ENCODE measurements around the gene WNT5A.
"Not testable (repeated sequence)": the region's sequence is repeated elsewhere in the genome, so short reads cannot be mapped to it uniquely, and the experiment has no call there.

Gene WNT5A

DNA sequence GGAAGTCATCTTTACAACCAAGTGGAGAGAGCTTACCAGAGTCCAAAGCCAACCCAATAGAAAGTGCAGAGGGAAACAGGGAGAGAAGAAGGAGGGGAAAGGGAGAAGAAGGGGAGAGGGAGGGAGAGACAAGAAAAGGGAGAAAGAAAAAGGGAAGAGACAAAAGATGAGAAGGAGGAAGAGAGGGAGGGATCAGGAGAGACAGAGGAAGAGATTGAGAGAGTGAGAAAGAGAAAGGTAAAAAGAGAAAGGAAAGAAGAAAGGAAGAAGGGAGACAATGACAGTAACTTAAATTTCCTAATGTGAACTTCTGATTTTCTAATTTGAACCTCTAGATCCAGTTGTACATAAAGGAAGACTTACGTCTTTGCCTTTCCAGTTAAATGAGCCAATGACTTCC is 20.7 kb upstream of the WNT5A start:
- no peak for DNase-seq (ENCODE audit: insufficient read length, low spot score)
- FAIRE-seq, result no peak

DNA sequence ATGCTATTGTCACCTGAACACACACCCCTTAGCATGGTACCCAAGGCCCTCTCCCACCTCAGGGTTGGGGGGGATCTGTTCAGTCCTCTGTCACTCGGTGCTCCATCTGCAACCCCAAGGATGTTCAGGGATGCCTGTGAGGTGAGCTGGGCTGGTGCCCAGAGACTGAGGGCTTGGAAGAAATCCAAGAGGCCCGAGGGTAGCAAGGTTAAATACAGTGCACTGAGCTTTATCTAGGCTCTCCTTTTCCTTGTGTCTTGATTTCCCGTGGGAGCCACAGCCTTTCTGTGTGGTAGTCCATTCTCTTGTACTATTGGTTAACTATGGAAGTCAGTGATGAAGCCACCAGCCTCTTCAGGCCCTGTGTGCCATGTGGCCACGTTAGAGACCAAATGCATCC is 18.7 kb upstream of the WNT5A start:
- no peak for FAIRE-seq

DNA sequence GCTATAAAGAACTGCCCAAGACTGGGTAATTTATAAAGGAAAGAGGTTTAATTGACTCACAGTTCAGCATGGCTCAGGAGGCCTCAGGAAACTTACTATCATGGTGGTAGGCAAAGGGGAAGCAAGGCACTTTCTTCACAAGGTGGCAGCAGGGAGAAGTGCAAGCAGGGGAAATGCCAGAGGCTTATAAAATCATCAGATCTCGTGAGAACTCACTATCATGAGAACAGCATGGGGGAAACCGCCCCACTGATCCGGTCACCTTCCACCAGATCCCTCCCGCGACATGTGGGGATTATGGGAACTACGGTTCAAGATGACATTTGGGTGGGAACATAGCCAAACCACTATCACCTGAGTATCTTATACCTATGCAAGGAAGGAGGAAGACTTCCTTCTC is 18.0 kb upstream of the WNT5A start:
- FAIRE-seq; DNase-seq (ENCODE audit: insufficient read length, low spot score): not testable (repeated sequence)

More for the DNA sequence above, 18.7 kb upstream of the WNT5A start:
- DNase-seq (ENCODE audit: insufficient read length, low spot score), result no peak

DNA sequence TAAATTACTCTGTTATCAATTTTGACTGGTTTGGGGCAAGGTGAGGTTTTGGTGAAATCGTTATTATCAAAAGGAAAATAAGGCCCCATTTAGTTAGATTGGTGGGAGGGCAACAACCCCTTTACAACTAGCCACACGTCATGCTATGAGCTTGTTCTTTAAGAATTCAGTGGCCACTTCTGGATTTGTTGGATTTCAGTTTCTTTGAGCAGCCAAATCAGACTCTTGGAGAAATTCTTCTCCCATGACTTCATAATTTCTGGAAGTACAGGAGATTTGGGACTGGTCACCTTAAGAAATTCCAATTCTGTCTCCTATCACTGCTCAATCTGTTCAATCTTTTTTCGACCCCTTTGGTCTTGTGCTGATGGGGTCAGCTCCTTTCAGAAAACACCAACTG is 14.8 kb upstream of the WNT5A start:
- DNase-seq (ENCODE audit: insufficient read length, low spot score) (no peak), FAIRE-seq (no peak)

DNA sequence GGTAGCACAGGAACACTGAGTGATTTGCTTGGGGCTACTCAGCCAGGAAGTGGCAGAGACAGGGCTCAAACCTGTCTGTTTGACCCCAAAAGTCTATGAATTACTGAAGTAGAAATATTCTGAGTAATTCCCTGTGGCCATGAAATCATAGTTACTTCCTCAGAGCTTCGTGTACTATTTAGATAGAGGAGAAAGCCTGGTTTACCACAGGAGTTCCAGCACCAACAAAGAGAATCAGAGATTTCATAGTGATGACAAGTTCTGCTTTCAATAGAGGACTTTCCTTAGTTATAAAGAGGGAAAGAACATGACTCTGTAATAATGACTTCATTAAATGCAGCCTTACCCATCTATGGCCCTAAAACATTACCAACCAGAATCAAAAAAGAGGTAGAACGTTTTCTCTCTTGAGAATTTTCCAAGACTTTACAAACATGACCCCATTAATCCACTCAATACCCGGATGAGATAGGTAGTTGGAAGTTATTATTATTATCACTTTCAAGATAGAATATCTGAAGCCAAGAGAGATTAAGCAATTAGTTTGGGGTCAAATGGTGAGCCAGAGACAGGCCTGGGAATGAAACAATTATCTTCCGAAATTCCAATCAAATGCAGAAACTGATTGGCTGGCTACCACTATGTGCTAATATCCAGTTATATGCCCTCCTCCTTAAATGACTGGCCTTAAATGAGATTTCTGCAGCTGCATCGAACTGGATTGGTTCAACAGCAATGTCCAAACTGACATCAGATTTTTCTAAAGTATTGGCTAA is 13.6 kb upstream of the WNT5A start:
- DNase-seq (ENCODE audit: insufficient read length, low spot score) (no peak), FAIRE-seq (no peak)

DNA sequence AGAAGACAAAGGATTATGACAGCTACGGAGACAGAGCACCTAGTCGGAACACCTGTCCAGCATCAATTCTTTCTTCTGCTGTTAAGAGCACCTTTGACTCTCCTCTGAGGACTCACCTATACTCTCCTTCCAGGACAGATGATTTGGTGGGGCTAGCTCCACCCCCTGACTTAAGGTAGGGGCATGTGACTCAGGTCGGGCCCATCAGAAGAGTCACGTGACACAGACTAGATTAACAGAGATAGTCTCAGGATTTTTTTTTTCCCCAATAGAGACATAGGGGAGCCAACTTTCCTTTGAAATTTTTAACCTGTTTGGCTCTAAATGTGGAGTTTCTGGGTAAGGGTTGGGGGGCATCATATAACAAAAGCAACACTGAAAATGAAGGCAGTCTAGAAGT is 11.4 kb upstream of the WNT5A start:
- FAIRE-seq, result no peak
- DNase-seq (ENCODE audit: insufficient read length, low spot score), result no peak

DNA sequence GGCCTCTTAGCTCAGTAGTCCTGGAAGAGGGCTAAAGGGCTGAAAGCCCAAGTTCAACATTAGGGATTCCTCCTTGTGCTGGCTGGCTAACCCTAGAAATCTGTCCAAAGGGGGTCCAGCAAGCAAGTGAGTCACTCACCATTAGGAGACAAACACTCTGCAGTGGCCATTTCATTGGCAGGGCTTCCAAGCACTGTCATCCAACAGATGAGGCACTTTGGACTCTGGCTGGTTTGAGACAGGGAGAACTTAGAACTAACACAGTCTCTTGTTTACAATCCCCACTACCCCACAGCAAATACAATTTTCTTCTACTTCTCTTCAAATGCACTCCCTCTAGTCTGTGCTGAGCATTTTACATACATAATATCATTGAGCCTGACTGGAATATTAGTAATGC is 10.1 kb upstream of the WNT5A start:
- FAIRE-seq (no peak), DNase-seq (ENCODE audit: insufficient read length, low spot score) (no peak)

DNA sequence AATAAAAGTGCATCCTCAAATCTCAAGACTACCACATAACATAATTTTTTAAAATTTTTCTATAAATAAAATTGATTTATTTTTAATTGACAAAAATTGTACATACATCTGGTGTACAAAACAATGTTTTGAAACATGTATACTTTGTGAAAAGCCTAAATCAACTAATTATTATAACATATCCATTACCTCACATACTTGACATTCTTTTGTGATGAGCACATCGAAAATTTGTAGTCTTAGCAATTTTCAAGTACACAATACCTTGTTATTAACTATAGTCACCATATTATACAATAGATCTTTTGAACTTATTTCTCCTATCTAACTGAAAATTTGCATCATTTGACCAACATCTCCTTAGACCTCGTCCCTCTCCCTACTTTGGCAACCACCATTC is 7.9 kb upstream of the WNT5A start:
- DNase-seq (ENCODE audit: insufficient read length, low spot score) (no peak), FAIRE-seq (no peak)

DNA sequence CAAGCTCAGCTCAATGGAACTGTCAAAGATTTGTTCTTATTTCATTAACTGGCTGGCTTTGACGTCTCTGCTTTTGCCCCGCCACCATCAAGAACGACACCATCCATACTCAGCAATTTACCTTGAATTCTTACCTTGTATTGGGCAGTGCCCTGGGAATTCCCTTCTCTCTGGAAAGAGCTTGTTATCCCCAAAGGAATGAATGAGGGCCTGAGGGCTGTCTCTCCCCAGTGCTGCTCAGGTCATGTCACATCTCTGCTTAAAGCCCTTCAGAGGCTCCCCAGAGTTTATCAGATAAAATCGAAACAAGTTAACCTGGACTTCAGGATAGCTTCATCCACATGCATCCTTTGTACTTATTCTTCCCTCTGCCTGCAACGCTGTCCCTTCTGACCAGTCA is 5.9 kb upstream of the WNT5A start:
- FAIRE-seq (no peak), DNase-seq (ENCODE audit: insufficient read length, low spot score) (no peak)

DNA sequence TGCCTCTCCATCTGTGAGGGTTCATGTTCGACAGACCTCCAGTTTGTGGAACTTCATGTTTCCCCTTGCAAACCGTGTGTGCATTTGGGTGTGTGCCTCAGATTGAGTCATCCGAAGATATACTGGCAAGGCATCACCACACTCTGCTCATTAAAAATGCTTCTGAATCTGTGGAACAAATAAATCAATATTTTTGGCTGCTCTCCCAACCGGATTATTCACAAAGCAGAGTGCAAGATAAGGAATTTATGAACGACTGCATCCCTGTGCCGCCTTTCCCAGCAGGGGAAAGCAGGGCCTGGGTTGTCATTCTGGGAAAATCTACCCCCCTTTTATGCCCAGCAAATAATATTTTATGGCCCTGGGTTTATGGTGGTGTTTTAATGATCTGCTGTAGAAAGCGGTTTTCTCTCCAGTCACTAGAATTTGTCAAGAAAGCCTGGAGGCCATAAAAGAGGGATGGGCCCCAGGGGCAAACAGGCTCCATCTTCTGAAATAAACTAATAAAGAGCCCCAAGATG is 4.2 kb upstream of the WNT5A start:
- DNase-seq (ENCODE audit: insufficient read length, low spot score) (no peak), FAIRE-seq (peak; percentile 26)

DNA sequence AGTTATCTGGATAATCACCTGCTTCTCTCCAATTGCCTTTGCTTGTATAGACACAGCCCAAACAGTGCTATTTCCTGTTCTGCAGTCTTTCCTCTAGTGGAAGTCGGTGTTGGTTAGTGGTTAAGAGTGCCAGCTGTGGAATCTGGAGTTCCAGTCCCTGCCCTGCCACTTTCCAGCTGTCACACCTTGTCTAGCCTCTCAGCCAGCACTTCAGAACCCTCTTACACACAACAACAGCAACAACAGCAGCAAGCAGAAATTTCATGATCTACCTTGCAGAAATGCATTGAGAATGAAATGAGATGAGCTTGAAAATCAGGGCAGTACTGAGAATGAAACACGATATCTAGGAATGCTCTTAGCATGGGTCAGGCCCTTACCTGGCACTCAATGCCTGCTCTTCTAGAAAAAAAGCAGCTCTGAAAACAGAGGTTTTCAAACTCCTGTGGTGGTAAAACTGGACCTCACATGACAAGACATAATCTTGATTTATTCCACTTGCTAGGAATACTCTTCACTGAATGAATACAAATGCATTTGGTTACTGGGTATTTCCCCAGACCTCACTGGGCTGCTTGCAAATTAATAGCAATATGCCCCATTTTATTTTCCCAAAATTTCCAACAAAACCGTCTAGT is 3.3 kb upstream of the WNT5A start:
- FAIRE-seq (no peak), DNase-seq (ENCODE audit: insufficient read length, low spot score) (no peak)

DNA sequence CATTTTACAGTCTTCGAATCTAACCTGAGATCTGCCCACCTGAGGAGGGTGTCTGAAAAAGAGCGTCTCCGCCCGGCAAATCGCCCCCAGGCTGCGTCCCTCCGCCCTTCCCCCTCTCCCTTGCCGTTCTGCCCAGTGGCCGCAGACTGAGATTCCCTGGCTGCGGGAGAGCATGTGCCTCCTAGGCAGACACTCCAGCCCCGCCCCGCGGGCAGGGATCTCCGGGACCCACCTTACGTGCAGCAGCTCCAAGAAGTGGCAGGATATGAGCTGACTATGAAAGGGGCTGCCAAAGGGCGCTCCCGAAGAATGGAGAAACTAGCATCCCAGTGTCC is 2.7 kb upstream of the WNT5A start:
- FAIRE-seq, result no peak
- DNase-seq (ENCODE audit: insufficient read length, low spot score), result no peak

DNA sequence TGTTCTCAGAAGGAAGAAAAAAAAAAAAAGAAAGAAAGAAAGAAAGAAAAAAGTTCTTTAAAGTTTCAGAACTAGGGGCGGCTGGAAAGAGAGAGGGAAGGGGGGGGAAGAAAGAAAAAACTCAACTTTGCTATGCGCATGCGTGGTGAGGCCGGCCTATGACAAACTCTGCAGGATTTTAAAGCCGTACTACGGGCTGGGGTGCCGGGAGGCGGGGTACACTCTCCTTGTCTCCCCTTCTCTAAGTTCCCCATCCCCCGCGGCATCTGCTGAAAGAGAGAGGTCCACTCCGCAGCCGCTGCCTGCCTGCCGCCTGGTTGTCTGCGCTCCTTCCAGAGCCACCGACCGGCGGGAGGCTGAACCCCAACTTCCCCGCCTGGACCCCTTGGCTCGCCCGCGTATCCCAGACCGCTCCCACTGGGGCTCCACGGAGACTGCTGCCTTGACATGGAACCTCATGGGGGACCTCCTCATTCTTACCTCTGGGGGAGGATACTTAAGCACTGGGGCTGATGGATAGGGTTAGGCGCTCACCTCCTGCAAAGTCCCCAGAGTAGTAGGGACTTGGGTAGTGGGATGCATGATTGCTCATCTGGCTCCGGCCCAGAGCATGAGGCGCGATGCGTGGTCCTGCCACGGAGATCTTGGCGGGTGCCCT is 1.4 kb upstream of the WNT5A start:
- no peak for FAIRE-seq

DNA sequence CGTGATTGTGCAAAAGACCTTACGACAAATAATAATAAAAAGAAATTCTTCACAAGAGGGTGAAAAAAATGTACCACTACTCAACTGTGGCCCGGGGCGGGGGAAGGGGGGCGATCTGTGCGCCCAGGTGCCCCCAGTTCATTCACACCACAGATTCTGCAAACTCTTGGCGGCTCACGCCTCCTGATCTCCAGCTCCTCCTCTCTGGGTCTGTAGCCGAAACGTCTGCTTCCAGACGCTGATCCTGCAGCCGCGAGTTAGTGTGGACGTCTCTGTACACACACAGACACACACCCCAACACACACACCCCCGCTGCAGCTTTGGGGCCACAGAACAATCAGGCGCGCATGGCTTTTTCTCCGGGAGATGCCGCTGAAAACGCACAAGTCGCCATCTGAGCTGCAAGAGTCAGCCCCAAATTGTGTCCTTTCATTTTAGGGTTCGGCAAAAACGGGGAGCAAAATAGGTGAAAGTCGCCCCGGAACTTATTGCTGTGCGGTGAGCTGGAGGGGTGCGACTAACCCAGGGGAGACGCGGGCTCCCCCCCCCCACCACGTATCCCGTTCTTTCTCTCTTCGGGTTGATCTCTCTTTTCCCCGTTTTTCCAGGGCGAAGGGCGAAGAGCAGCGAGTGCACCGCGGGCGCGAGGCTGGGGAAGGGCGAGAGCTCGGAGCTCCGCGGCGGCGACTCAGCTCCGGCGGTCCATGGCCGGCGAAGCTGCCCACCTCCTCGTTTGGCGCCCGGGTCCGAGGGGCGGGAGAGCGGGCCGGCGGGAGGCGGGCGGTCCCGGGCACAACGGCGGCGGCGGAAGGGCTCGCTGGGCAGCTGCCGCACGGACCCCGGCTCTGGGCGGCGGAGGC is 505 bp upstream of the WNT5A start:
- FAIRE-seq (peak; percentile 65), DNase-seq (ENCODE audit: insufficient read length, low spot score) (no peak)

More for the DNA sequence above, 1.4 kb upstream of the WNT5A start:
- peak; percentile 71 for DNase-seq (ENCODE audit: insufficient read length, low spot score)

DNA sequence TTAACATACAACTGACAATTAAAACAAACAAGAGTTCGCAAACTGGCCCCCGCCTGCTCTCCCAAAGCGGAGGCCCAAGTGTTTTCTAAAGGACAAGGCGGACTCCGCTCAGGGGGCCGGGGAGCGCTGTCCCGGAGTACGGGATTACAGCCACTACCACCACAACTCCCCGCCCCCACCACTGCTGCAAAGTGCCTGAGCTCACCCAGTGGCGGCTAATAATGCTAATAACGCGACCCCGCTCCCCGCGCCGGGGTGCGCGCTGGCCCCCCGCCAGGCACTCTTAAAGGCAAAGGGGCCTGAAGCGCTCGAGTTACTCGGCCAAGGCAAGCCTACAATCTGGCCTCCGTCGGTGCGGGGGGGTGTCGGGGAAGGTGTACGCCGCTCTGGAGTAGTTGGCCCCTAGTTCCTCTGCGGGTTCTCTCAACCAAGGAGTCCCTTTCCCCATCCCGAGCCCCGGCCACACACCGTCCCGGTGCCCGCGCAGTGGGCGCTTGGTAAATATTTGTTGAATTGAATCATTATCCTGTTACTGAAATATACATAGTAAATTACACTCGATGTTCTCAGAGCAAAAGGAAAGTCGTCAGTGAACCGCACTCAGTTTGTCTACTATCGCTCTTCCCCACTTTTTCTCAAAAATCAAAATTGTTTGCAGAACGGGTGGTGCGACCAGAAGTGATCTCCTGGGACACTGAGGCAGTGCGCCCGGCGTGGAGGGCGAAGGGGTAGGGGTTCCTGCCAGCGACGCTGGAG is 827 bp downstream of the WNT5A start:
- DNase-seq (ENCODE audit: insufficient read length, low spot score), result peak; percentile 54
- FAIRE-seq, result no peak

DNA sequence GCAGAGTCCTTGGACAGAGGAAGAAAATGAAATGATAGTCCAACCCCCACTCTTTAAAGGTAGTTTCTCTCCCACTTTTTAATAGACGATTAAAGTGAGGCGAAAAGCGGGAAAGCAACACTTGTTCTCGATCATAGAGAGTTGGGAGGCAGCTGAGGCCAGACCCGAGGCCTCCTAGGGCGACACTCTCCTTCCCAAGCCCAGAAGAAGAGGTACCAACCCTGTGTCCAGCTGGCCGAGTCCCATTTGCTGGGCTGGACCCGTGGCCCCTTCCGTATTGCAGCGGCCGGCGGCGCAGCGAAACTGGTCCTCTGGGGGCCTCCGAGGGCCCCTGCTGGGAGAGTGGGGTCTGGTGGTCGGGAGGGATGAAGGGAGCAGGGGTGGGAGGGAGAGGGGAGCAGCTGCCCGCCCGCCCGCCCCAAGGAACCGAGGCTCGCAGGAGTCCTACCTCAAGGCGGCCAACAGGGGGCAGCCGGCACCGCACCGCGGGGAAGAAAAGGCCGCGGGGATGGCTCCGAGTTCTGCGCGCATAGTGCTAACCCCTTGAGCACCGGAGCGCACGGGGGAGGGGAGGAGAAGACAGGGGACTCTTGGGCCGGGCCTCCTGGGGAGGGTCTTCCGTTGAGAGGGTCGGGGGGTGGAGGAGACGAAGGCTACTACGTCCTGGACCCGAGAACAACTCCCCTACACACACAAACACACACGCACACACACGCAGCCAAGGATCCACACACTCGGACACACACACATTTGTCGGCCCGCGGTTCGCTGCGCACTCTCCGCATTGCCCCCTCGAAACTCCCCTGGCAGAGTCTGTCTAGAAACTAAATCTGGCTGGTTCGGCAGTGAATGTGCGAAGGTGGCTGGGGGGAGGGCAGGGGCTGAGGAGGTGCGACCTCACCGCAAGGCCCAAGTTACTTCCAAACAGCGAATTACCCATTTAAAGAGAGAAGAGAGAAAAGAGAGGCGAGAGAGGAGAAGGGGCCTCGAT is 2.0 kb downstream of the WNT5A start:
- peak; percentile 83 for DNase-seq (ENCODE audit: insufficient read length, low spot score)
- no peak for FAIRE-seq

DNA sequence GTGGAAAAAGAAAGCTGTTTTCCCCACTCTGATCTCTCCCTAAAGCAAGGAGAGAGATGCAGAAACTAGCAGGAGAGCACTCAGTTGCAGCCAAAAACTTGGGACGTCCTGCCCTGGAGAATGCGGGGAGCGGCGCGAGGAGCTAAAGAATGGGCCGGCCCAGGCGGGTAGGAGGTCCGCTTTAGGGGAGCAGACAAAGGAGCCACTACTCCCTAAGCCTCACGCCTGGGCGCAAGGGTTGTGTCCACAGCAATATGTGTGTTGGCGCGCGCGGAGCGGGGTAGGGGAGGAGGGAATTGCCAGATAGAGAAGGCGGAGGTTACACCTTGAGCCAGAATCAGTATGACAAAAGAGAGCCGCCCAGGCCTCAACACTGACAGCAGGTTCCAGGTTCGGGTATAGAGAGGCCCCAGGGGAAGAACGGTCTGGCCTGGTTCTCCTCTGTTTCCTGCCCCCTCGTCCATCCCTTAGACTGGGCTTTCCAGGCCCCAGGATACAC is 2.9 kb downstream of the WNT5A start:
- FAIRE-seq (no peak), DNase-seq (ENCODE audit: insufficient read length, low spot score) (no peak)

DNA sequence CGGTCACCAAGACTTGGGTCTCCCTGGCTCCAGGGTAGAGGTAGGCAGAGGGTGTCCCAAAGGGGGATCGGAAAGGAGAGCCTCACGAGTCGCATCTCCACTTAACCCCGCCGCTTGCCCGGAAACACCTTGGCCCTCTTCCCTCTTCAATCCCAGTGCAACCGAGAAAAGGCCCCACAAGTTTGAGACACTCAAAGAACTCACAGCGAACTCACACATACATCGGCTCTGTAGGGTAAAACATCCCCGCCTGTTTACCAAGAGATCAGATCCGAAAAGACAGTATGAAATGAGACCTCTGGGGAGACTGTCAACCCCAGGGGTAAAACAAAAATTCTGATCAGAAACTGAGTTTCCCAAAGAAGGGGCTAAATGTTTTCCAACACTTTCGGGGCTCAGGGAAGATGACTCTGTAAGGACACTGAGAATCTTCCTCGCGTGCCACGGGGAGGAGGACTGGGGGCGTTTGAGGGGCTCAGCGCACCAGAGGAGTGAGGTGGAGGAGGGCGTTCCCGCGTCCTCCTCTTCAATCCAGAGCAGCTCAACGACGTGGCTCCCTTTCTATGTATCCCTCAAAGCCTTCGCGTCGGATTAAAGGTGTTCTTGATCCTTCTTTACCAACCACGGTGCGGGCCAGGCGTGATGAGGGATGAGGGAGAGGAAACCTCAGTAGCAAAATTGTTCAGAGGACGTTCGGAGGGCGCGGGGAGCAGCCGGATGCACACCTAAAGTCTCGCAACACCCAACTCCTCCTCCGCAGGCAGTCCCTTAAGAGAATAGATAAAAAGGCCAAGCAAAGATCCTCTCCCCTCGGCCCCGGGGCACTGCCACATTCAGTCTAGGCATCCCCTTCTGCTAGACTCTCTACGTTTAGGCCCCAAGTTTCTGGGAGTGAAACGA is 3.7 kb downstream of the WNT5A start:
- FAIRE-seq, result no peak
- DNase-seq (ENCODE audit: insufficient read length, low spot score), result no peak
